HCT116 (cell line): ENCODE measurements around the gene GTF3C4. TPM values are rescaled to one million over a fixed set of nuclear protein-coding genes. Genes with fewer than 3 reads are reported as not detected.

Source experiments
- ATAC-seq: fragments of 200-7000 bp; cut with Tn5 transposase; 2 replicates; pipeline ENCODE4 v1.9.1; 2020; ENCODE audit warnings: mild to moderate bottlenecking, moderate library complexity
- BruUV-seq: library from RNA; stranded (reverse); fragments of 400-500 nt; replicated peaks from 2 replicates; lab custom pipeline; 2021; lab: Mats Ljungman, UMichigan
- CTCF ChIA-PET: fragments of 300-600 bp; sonication (Branson Sonifier 250); formaldehyde crosslinking; loops from one replicate; lab custom pipeline; 2021; ENCODE audit warnings: antibody characterized with exemption; lab: Charles Lee
- POLR2A ChIA-PET: fragments of 300-600, 350-600 bp; sonication (Branson Sonifier 250); formaldehyde crosslinking; loops from one replicate; lab custom pipeline; 2021; ENCODE audit warnings: antibody characterized with exemption; lab: Charles Lee
- RAD21 ChIA-PET, 2 experiments: fragments of 300-600 bp; sonication (Branson Sonifier 250); formaldehyde crosslinking; loops; one replicate each; lab custom pipeline; 2023; ENCODE audit warnings: low total read pairs in 2 of 2; ENCODE audit not compliant: uncharacterized antibody in 2 of 2, unreplicated experiment in 2 of 2, low non-redundant PET in 1 of 2; lab: Charles Lee
- DNase-seq: peaks from one replicate; pipeline ENCODE4 v3.0.0-alpha.2; 2010; ENCODE audit warnings: low read depth, low spot score
- H2AFZ ChIP-seq: fragments of 200-600 bp; shearing (Covaris generic), sonication (generic); 2 replicates; pipeline ENCODE4 v1.6.1; 2017; ENCODE audit warnings: low read depth, mixed run types, mixed read lengths, antibody characterized with exemption, low read length; ENCODE audit not compliant: poor library complexity, severe bottlenecking
- H3K27ac ChIP-seq: 2 replicates; pipeline ENCODE4 v1.5.1; 2012; ENCODE audit warnings: low read depth, low read length
- H3K27me3 ChIP-seq: fragments of 200-600 bp; sonication (generic); 2 replicates; pipeline ENCODE4 v1.6.1; 2016; ENCODE audit warnings: mixed run types, low read length, mixed read lengths; ENCODE audit not compliant: insufficient read depth
- H3K36me3 ChIP-seq, 2 experiments: fragments of 200-500 bp in 1 of 2; fragments of 200-600 bp in 1 of 2; sonication (Bioruptor generic) in 1 of 2; sonication (generic) in 1 of 2; 2 replicates each; pipeline versions ENCODE4 v1.5.1 to v1.6.1; 2014 to 2016; ENCODE audit warnings: low read length in 2 of 2, inconsistent platforms in 1 of 2, mixed read lengths in 1 of 2, mixed run types in 1 of 2; ENCODE audit not compliant: insufficient read depth in 2 of 2, control insufficient read depth in 1 of 2
- H3K4me1 ChIP-seq, 2 experiments: fragments of 200-600 bp in 1 of 2; sonication (generic) in 1 of 2; 2 replicates each; pipeline versions ENCODE4 v1.5.1 to v1.6.1; 2012 to 2017; ENCODE audit warnings: low read length in 2 of 2, inconsistent platforms in 1 of 2, mild to moderate bottlenecking in 1 of 2, mixed read lengths in 1 of 2, mixed run types in 1 of 2, moderate library complexity in 1 of 2; ENCODE audit not compliant: insufficient read depth in 2 of 2, control insufficient read depth in 1 of 2
- H3K4me2 ChIP-seq: fragments of 200-600 bp; sonication (generic); 2 replicates; pipeline ENCODE4 v1.6.1; 2017; ENCODE audit warnings: mixed run types, low read length, mixed read lengths
- H3K4me3 ChIP-seq, 2 experiments: fragments of 200-600 bp in 1 of 2; sonication (generic) in 1 of 2; replicated peaks in 1 of 2; 2 replicates each; pipeline ENCODE4 v1.5.1; 2011 to 2016; ENCODE audit warnings: low read length in 2 of 2, control low read depth in 1 of 2, low read depth in 1 of 2, mild to moderate bottlenecking in 1 of 2, mixed read lengths in 1 of 2, mixed run types in 1 of 2
- H3K79me2 ChIP-seq: fragments of 200-600 bp; sonication (generic); 2 replicates; pipeline ENCODE4 v1.6.1; 2017; ENCODE audit warnings: mild to moderate bottlenecking, mixed run types, low read length, moderate library complexity, mixed read lengths; ENCODE audit not compliant: insufficient read depth
- H3K9ac ChIP-seq: fragments of 200-600 bp; sonication (generic); 2 replicates; pipeline ENCODE4 v1.6.1; 2016; ENCODE audit warnings: low read length, mixed read lengths
- H3K9me2 ChIP-seq: fragments of 200-600 bp; sonication (generic), shearing (Covaris generic); 2 replicates; pipeline ENCODE4 v1.6.1; 2017; ENCODE audit warnings: mixed run types, mild to moderate bottlenecking, moderate library complexity; ENCODE audit not compliant: insufficient read depth
- H3K9me3 ChIP-seq, 2 experiments: fragments of 200-500 bp in 1 of 2; fragments of 200-600 bp in 1 of 2; sonication (Bioruptor generic) in 1 of 2; sonication (generic) in 1 of 2; 2 replicates each; pipeline ENCODE4 v1.6.1; 2014 to 2017; ENCODE audit warnings: low read length in 2 of 2, mixed read lengths in 2 of 2, inconsistent platforms in 1 of 2, low read depth in 1 of 2, mild to moderate bottlenecking in 1 of 2, mixed run types in 1 of 2, moderate library complexity in 1 of 2; ENCODE audit not compliant: control insufficient read depth in 1 of 2, insufficient read depth in 1 of 2
- H4K20me1 ChIP-seq: fragments of 200-600 bp; sonication (generic), shearing (Covaris generic); 2 replicates; pipeline ENCODE4 v1.6.1; 2017; ENCODE audit warnings: mixed run types, mild to moderate bottlenecking, moderate library complexity; ENCODE audit not compliant: insufficient read depth
- EGR1 ChIP-seq: IDR thresholded peaks from 2 replicates; pipeline ENCODE4 v1.6.1; 2012; ENCODE audit warnings: low read depth
- ELF1 ChIP-seq: IDR thresholded peaks from 2 replicates; pipeline ENCODE4 v1.6.1; 2012; ENCODE audit warnings: low read depth, borderline replicate concordance
- EZH2 ChIP-seq: fragments of 200-600 bp; sonication (generic); IDR thresholded peaks from 2 replicates; pipeline ENCODE4 v1.6.1; 2017; ENCODE audit warnings: antibody characterized with exemption, mixed run types
- EZH2phosphoT487 ChIP-seq: fragments of 200-600 bp; IDR thresholded peaks from 2 replicates; pipeline ENCODE4 v1.6.1; 2018; ENCODE audit warnings: antibody characterized with exemption, borderline replicate concordance
- MAX ChIP-seq: IDR thresholded peaks from 2 replicates; pipeline ENCODE4 v1.6.1; 2012
- SIN3A ChIP-seq: IDR thresholded peaks from 2 replicates; pipeline ENCODE4 v1.6.1; 2012; ENCODE audit warnings: low read depth
- SRF ChIP-seq: IDR thresholded peaks from 2 replicates; pipeline ENCODE4 v1.6.1; 2012; ENCODE audit warnings: low read depth
- YY1 ChIP-seq: IDR thresholded peaks from 2 replicates; pipeline ENCODE4 v1.6.1; 2011; ENCODE audit warnings: low read length, low read depth, moderate library complexity, mild to moderate bottlenecking; ENCODE audit not compliant: insufficient replicate concordance; ENCODE audit errors: extremely low read depth
- ZBTB33 ChIP-seq: IDR thresholded peaks from 2 replicates; pipeline ENCODE4 v1.6.1; 2011; ENCODE audit warnings: mild to moderate bottlenecking, low read length, moderate library complexity; ENCODE audit not compliant: insufficient replicate concordance; ENCODE audit errors: extremely low read depth
- ZFX ChIP-seq: fragments of 450-650 bp; IDR thresholded peaks from 2 replicates; pipeline ENCODE4 v1.6.1; 2017
- ZNF274 ChIP-seq: fragments of 200-500 bp; sonication (Bioruptor generic); IDR thresholded peaks from 2 replicates; pipeline ENCODE4 v1.6.1; 2014; ENCODE audit warnings: mild to moderate bottlenecking, low read depth, low read length, inconsistent platforms
- intact Hi-C: fragments of 100-400 bp; cut with micrococcal nuclease; formaldehyde crosslinking; loops from 2 replicates; pipeline ENCODE4 v1.10.0; 2022
- total RNA-seq: library from RNA; stranded (reverse); gene quantifications from one replicate; pipeline ENCODE4 v1.2.1, GENCODE V29; 2021; ENCODE audit not compliant: unreplicated experiment
- TF ChIP-seq, protein P1 (sequence below), 3 experiments: fragments of 200-600 bp in 1 of 3; sonication (generic) in 1 of 3; IDR thresholded peaks in 2 of 3; conservative IDR thresholded peaks in 1 of 3; 2 replicates each; pipeline ENCODE4 v1.5.1; 2012 to 2017; ENCODE audit warnings: low read depth in 2 of 3, low read length in 2 of 3, antibody characterized with exemption in 1 of 3, borderline replicate concordance in 1 of 3, control low read depth in 1 of 3, mild to moderate bottlenecking in 1 of 3, mixed read lengths in 1 of 3, mixed run types in 1 of 3, moderate library complexity in 1 of 3; ENCODE audit not compliant: insufficient read depth in 1 of 3
- TF ChIP-seq, protein P2 (sequence below): IDR thresholded peaks from 2 replicates; pipeline ENCODE4 v1.6.1; 2012

GTF3C4 gene
- total RNA-seq, 1 experiment from 2014 or later, result 26.4 TPM

GRCh38 chr9:132681561-132681960 is 11.3 kb downstream of the GTF3C4 start:
- H3K9me2 ChIP-seq, result no peaks in the 10 kb centered on the region
- H3K36me3 ChIP-seq, result peaks cover 49 to 55% of the 10 kb centered on the region in 2 experiments
- ChIA-PET RAD21 (no interaction called here), POLR2A (no interaction called here), CTCF (no interaction called here)
- TF ChIP-seq YY1, result no peak
- ATAC-seq, result no peak
- no TSS peak for BruUV-seq
- peaks cover 21% of the 10 kb centered on the region; the same call in 1 of the 2 replicates for H4K20me1 ChIP-seq
- peaks cover 100% of the 10 kb centered on the region for H3K79me2 ChIP-seq
- no peak overlapping the region for H2AFZ ChIP-seq
- H3K27ac ChIP-seq, result no peak overlapping the region
- H3K4me2 ChIP-seq, result no peak overlapping the region
- no peaks in the 10 kb centered on the region for H3K9me3 ChIP-seq
- H3K4me1 ChIP-seq, result no peaks in the 10 kb centered on the region
- H3K4me3 ChIP-seq, result no peak overlapping the region
- DNase-seq, result no peak
- no peak overlapping the region for H3K9ac ChIP-seq
- intact Hi-C loops, result no loop called here
- no peaks in the 10 kb centered on the region for H3K27me3 ChIP-seq

GRCh38 chr9:132683873-132684272 is 13.6 kb downstream of the GTF3C4 start:
- no peaks in the 10 kb centered on the region for H3K4me1 ChIP-seq
- H3K79me2 ChIP-seq, result peaks cover 96% of the 10 kb centered on the region
- no peak for DNase-seq
- H3K9ac ChIP-seq, result no peak overlapping the region
- no peaks in the 10 kb centered on the region for H3K9me2 ChIP-seq
- H3K36me3 ChIP-seq, result peaks cover 58 to 63% of the 10 kb centered on the region in 2 experiments
- H2AFZ ChIP-seq, result no peak overlapping the region
- ChIA-PET CTCF (no interaction called here), POLR2A (no interaction called here), RAD21 (no interaction called here)
- no peak for ATAC-seq
- no TSS peak for BruUV-seq
- no peaks in the 10 kb centered on the region for H3K27me3 ChIP-seq
- H3K4me2 ChIP-seq, result no peak overlapping the region
- peaks cover 17% of the 10 kb centered on the region for H4K20me1 ChIP-seq
- H3K9me3 ChIP-seq, result no peaks in the 10 kb centered on the region
- H3K4me3 ChIP-seq, result no peak overlapping the region
- intact Hi-C loops, result no loop called here
- H3K27ac ChIP-seq, result no peak overlapping the region
- TF ChIP-seq SIN3A, result no peak
- TF ChIP-seq ELF1, result no peak
- TF ChIP-seq EZH2phosphoT487, result no peak
- TF ChIP-seq ZBTB33, result no peak
- no peak for TF ChIP-seq MAX
- TF ChIP-seq EGR1, result no peak
- no peak for TF ChIP-seq ZFX
- no peak for TF ChIP-seq SRF
- TF ChIP-seq, protein P1, sequence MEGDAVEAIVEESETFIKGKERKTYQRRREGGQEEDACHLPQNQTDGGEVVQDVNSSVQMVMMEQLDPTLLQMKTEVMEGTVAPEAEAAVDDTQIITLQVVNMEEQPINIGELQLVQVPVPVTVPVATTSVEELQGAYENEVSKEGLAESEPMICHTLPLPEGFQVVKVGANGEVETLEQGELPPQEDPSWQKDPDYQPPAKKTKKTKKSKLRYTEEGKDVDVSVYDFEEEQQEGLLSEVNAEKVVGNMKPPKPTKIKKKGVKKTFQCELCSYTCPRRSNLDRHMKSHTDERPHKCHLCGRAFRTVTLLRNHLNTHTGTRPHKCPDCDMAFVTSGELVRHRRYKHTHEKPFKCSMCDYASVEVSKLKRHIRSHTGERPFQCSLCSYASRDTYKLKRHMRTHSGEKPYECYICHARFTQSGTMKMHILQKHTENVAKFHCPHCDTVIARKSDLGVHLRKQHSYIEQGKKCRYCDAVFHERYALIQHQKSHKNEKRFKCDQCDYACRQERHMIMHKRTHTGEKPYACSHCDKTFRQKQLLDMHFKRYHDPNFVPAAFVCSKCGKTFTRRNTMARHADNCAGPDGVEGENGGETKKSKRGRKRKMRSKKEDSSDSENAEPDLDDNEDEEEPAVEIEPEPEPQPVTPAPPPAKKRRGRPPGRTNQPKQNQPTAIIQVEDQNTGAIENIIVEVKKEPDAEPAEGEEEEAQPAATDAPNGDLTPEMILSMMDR (IDR thresholded peaks at IDR 0.05 in 2 of 3, conservative IDR thresholded peaks at IDR 0.05 in 1 of 3; ENCODE audit: borderline replicate concordance in 1 of 3, insufficient read depth in 1 of 3, low read depth in 2 of 3, low read length in 2 of 3), result no peak
- TF ChIP-seq, protein P2, sequence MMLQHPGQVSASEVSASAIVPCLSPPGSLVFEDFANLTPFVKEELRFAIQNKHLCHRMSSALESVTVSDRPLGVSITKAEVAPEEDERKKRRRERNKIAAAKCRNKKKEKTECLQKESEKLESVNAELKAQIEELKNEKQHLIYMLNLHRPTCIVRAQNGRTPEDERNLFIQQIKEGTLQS, result no peak
- no peak for TF ChIP-seq ZNF274
- no peak for TF ChIP-seq EZH2
